ENCODE data around the gene TTC38. TPM values are rescaled to one million over a fixed set of nuclear protein-coding genes. Genes with fewer than 3 reads are reported as not detected.

Gene TTC38
- total and polyA plus RNA-seq, 4 donors: 14.8 to 33.9 (median 28.6) TPM

GRCh38 chr22:46274381-46274780, 6.6 kb downstream of the TTC38 start:
- Histone ChIP-seq H3K36me3 (ENCODE audit: control insufficient read depth in 4 of 4, insufficient read depth in 4 of 4, low read length in 4 of 4) (peaks cover 10 to 55% (median 40%) of the 10 kb centered on the region in 4 donors), H3K27me3 (ENCODE audit: control insufficient read depth in 3 of 3, insufficient read depth in 3 of 3, low read length in 2 of 3) (no peaks in the 10 kb centered on the region), H3K27ac (ENCODE audit: low read depth in 1 of 2, low read length in 1 of 2) (no peak overlapping the region), H3K9me3 (ENCODE audit: control insufficient read depth in 4 of 4, insufficient read depth in 3 of 4, low read length in 3 of 4) (no peaks in the 10 kb centered on the region), H3K4me1 (ENCODE audit: control insufficient read depth in 5 of 5, insufficient read depth in 5 of 5, low read length in 5 of 5) (peaks cover 0 to 4% (median under 1%) of the 10 kb centered on the region in 5 donors), H3K4me3 (no peak overlapping the region), H3K9ac (ENCODE audit: insufficient read depth in 1 of 2, low read length in 2 of 2) (no peak overlapping the region)
- no peak for TF ChIP-seq CTCF (IDR thresholded peaks at IDR 0.05; ENCODE audit: control extremely low read depth, extremely low read depth)
- ATAC-seq (ENCODE audit: insufficient read depth, low FRiP score): no peak
- DNase-seq: no peak
- WGBS, 2 donors: 94 to 96% methylated on average over 8 of the region's 8 CpGs

DNA sequence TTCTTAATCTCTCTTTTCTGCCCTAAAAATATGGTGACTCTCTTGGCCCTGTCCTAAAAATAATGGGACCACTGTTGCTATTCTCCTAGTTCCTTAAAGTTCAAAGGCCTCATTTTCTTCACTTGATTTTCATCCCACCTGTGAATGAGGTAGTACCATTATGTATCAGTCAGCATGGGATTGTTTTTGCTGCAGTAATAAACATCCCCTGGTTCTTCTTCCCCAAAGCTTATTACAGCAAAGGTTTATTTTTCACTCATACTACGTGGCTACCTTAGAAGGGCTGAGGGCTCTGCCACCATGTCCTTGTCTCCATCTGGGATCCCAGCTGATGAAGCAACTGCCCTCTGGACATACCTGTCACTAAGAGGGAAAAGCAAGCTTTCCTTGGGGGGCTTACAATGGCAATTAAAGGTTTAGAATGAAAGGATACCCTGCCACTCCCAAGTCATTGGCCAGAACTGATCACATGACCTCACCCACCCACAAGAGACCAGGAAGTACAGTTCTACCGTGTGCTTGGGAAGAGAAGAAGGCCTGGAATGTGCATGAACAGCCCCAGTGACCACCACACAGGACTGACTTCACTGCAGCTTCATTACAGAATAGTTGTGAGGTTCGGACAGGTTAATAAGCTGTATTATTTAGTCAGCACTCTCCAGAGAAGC, 7.8 kb downstream of the TTC38 start:
- no peaks in the 10 kb centered on the region for H3K4me1 ChIP-seq (ENCODE audit: control insufficient read depth in 5 of 5, insufficient read depth in 5 of 5, low read length in 5 of 5)
- no peak for TF ChIP-seq CTCF (IDR thresholded peaks at IDR 0.05; ENCODE audit: control extremely low read depth, extremely low read depth)
- no peak for DNase-seq
- H3K9ac ChIP-seq (ENCODE audit: insufficient read depth in 1 of 2, low read length in 2 of 2): no peak overlapping the region
- ATAC-seq (ENCODE audit: insufficient read depth, low FRiP score): no peak
- H3K36me3 ChIP-seq (ENCODE audit: control insufficient read depth in 4 of 4, insufficient read depth in 4 of 4, low read length in 4 of 4): peaks cover 10 to 64% (median 43%) of the 10 kb centered on the region in 4 donors
- no peak overlapping the region for H3K27ac ChIP-seq (ENCODE audit: low read depth in 1 of 2, low read length in 1 of 2)
- H3K27me3 ChIP-seq (ENCODE audit: control insufficient read depth in 3 of 3, insufficient read depth in 3 of 3, low read length in 2 of 3): no peaks in the 10 kb centered on the region
- H3K9me3 ChIP-seq (ENCODE audit: control insufficient read depth in 4 of 4, insufficient read depth in 3 of 4, low read length in 3 of 4): no peaks in the 10 kb centered on the region
- 76 to 83% methylated on average over 3 of the region's 3 CpGs for WGBS, 2 donors
- H3K4me3 ChIP-seq: no peak overlapping the region

- 98 to 99% methylated on average over 7 of the region's 7 CpGs for WGBS, 2 donors
- H3K36me3 ChIP-seq (ENCODE audit: control insufficient read depth in 4 of 4, insufficient read depth in 4 of 4, low read length in 4 of 4): peaks cover 11 to 72% (median 49%) of the 10 kb centered on the region in 4 donors
Observed at GRCh38 chr22:46276563-46276962, 8.8 kb downstream of the TTC38 start.

More at GRCh38 chr22:46276563-46276962, 8.8 kb downstream of the TTC38 start:
- no peak for DNase-seq
- Histone ChIP-seq H3K4me3 (no peak overlapping the region), H3K27ac (ENCODE audit: low read depth in 1 of 2, low read length in 1 of 2) (no peak overlapping the region), H3K9ac (ENCODE audit: insufficient read depth in 1 of 2, low read length in 2 of 2) (no peak overlapping the region), H3K4me1 (ENCODE audit: control insufficient read depth in 5 of 5, insufficient read depth in 5 of 5, low read length in 5 of 5) (no peaks in the 10 kb centered on the region), H3K9me3 (ENCODE audit: control insufficient read depth in 4 of 4, insufficient read depth in 3 of 4, low read length in 3 of 4) (no peaks in the 10 kb centered on the region), H3K27me3 (ENCODE audit: control insufficient read depth in 3 of 3, insufficient read depth in 3 of 3, low read length in 2 of 3) (no peaks in the 10 kb centered on the region)
- ATAC-seq (ENCODE audit: insufficient read depth, low FRiP score): no peak
- TF ChIP-seq CTCF (IDR thresholded peaks at IDR 0.05; ENCODE audit: control extremely low read depth, extremely low read depth): no peak

Data from lung (tissue), 12 donors.